GM23248 (cell line): ENCODE results near the gene PRODH. TPM values are rescaled to one million over a fixed set of nuclear protein-coding genes. Genes with fewer than 3 reads are reported as not detected.

ENCODE experiments used
- DNase-seq: peaks from one replicate; pipeline ENCODE4 v3.0.0-alpha.2; 2015
- H2AFZ ChIP-seq: fragments of 200-600 bp; sonication (generic); 2 replicates; pipeline ENCODE4 v1.6.1; 2016; ENCODE audit warnings: antibody characterized with exemption
- H3F3A ChIP-seq: fragments of 200-600 bp; sonication (generic); 2 replicates; pipeline ENCODE4 v1.6.1; 2016; ENCODE audit warnings: mild to moderate bottlenecking, antibody characterized with exemption, mixed run types; ENCODE audit not compliant: insufficient read depth
- H3K27ac ChIP-seq: fragments of 200-600 bp; sonication (generic); 2 replicates; pipeline ENCODE4 v1.5.1; 2016; ENCODE audit warnings: mild to moderate bottlenecking
- H3K27me3 ChIP-seq: fragments of 200-600 bp; sonication (generic); replicated peaks from 2 replicates; pipeline ENCODE4 v1.6.1; 2016; ENCODE audit warnings: mild to moderate bottlenecking; ENCODE audit not compliant: insufficient read depth
- H3K36me3 ChIP-seq: fragments of 200-600 bp; sonication (generic); 2 replicates; pipeline ENCODE4 v1.6.1; 2016; ENCODE audit warnings: low read depth, mild to moderate bottlenecking
- H3K4me1 ChIP-seq: fragments of 200-600 bp; sonication (generic); 2 replicates; pipeline ENCODE4 v1.6.1; 2016; ENCODE audit warnings: mild to moderate bottlenecking; ENCODE audit not compliant: insufficient read depth
- H3K4me2 ChIP-seq: fragments of 200-600 bp; sonication (generic); one replicate; pipeline ENCODE4 v1.6.1; 2016; ENCODE audit warnings: mild to moderate bottlenecking; ENCODE audit not compliant: unreplicated experiment
- H3K4me3 ChIP-seq: fragments of 200-600 bp; sonication (generic); 2 replicates; pipeline ENCODE4 v1.5.1; 2016; ENCODE audit warnings: mild to moderate bottlenecking
- H3K79me2 ChIP-seq: fragments of 200-600 bp; sonication (generic); 2 replicates; pipeline ENCODE4 v1.6.1; 2016; ENCODE audit warnings: mild to moderate bottlenecking; ENCODE audit not compliant: insufficient read depth
- H3K9ac ChIP-seq: fragments of 200-600 bp; sonication (generic); 2 replicates; pipeline ENCODE4 v1.6.1; 2016; ENCODE audit warnings: mild to moderate bottlenecking
- H3K9me2 ChIP-seq: fragments of 200-600 bp; sonication (generic); 2 replicates; pipeline ENCODE4 v1.6.1; 2016; ENCODE audit warnings: mixed run types, mild to moderate bottlenecking, moderate library complexity; ENCODE audit not compliant: insufficient read depth
- H3K9me3 ChIP-seq: fragments of 200-600 bp; sonication (generic); one replicate; pipeline ENCODE4 v1.6.1; 2017; ENCODE audit warnings: low read depth
- H4K20me1 ChIP-seq: fragments of 200-600 bp; sonication (generic); 2 replicates; pipeline ENCODE4 v1.6.0; 2016; ENCODE audit not compliant: insufficient read depth
- EZH2 ChIP-seq: fragments of 200-600 bp; sonication (generic); IDR thresholded peaks from 2 replicates; pipeline ENCODE4 v1.6.1; 2018; ENCODE audit warnings: antibody characterized with exemption, mild to moderate bottlenecking; ENCODE audit not compliant: insufficient read depth, poor library complexity, severe bottlenecking
- EZH2phosphoT487 ChIP-seq: fragments of 200-600 bp; sonication (generic); IDR thresholded peaks from 2 replicates; pipeline ENCODE4 v1.6.1; 2018; ENCODE audit warnings: antibody characterized with exemption, moderate library complexity, mild to moderate bottlenecking, low read depth; ENCODE audit not compliant: insufficient read depth
- WGBS, 2 experiments: methylation state at CpG; one replicate each; pipeline ENCODE4 v1.1.6; 2015 to 2017; ENCODE audit warnings: low lambda C conversion rate in 2 of 2, low coverage in 1 of 2; ENCODE audit errors: missing lambda C conversion rate in 2 of 2; 5-methylcytosine and 5-hydroxymethylcytosine counted together
- in situ Hi-C: fragments of 300-500 bp; cut with MboI; formaldehyde crosslinking; loops from 2 replicates; pipeline ENCODE4 v1.15.0; 2020
- polyA plus RNA-seq: library from polyadenylated mRNA; unstranded; fragments of >200 nt; fragmentation: Nextera tagmentation; extraction: Ambion mirVana; gene quantifications from 2 replicates; pipeline ENCODE4 v1.2.1, GENCODE V29; 2016
- total RNA-seq: library from RNA; depleted of rRNA; stranded (reverse); fragments of >200 nt; shearing (Covaris generic); gene quantifications from 2 replicates; pipeline ENCODE4 v1.2.3, GENCODE V29; 2014; rRNA removed

Gene PRODH, protein sequence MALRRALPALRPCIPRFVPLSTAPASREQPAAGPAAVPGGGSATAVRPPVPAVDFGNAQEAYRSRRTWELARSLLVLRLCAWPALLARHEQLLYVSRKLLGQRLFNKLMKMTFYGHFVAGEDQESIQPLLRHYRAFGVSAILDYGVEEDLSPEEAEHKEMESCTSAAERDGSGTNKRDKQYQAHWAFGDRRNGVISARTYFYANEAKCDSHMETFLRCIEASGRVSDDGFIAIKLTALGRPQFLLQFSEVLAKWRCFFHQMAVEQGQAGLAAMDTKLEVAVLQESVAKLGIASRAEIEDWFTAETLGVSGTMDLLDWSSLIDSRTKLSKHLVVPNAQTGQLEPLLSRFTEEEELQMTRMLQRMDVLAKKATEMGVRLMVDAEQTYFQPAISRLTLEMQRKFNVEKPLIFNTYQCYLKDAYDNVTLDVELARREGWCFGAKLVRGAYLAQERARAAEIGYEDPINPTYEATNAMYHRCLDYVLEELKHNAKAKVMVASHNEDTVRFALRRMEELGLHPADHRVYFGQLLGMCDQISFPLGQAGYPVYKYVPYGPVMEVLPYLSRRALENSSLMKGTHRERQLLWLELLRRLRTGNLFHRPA
- total RNA-seq (not detected in 2 replicates), polyA plus RNA-seq (not detected in 2 replicates)

DNA sequence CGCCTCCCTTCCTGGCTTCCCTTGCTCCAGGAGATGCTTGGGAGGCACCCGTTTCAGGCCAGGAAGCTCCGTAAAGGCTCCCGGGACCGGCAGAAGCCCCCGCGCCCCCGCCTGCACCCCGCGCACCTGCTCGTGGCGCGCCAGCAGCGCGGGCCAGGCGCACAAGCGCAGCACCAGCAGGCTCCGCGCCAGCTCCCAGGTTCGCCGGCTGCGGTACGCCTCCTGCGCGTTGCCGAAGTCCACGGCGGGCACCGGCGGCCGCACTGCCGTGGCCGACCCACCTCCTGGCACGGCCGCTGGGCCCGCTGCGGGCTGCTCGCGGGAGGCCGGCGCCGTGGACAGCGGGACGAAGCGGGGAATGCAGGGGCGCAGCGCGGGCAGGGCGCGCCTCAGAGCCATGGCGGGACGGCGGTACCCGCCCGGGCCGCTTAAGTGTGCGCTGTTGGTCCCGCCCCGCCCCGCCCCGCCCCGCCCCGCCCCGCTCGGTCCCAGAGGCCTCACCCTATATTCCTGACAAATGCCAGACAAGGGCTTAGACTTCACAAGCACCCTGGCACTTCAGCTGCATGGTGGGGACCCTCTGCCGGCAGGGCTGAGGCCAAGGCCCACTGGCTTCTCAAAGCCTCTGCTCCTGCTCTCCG, at the start of gene PRODH:
PRODH (minus strand) TSS at position 405 of the 641 bp plus-strand sequence; CDS start at position 399, 6 bp downstream.
- H3K27ac ChIP-seq, result no peak within 1 kb of the TSS
- in situ Hi-C loops, result no loop called here
- H3K4me3 ChIP-seq, result no peak within 1 kb of the TSS
- H3K9me3 ChIP-seq, result no peaks in the 10 kb centered on the region
- H4K20me1 ChIP-seq, result no peaks in the 10 kb centered on the region
- H3K4me1 ChIP-seq, result no peaks in the 10 kb centered on the region
- no peak within 1 kb of the TSS for H2AFZ ChIP-seq
- no peak for DNase-seq
- no peak for TF ChIP-seq EZH2phosphoT487
- no peak for TF ChIP-seq EZH2
- H3K79me2 ChIP-seq, result no peaks in the 10 kb centered on the region
- no peaks in the 10 kb centered on the region for H3K36me3 ChIP-seq
- no peaks in the 10 kb centered on the region for H3K9me2 ChIP-seq
- H3K9ac ChIP-seq, result no peak within 1 kb of the TSS
- no peak within 1 kb of the TSS for H3K4me2 ChIP-seq
- no CpG with 5 or more reads among the region's 67 CpGs for WGBS, 2 experiments
- H3K27me3 ChIP-seq, result no peaks in the 10 kb centered on the region
- H3F3A ChIP-seq, result no peaks in the 10 kb centered on the region

DNA sequence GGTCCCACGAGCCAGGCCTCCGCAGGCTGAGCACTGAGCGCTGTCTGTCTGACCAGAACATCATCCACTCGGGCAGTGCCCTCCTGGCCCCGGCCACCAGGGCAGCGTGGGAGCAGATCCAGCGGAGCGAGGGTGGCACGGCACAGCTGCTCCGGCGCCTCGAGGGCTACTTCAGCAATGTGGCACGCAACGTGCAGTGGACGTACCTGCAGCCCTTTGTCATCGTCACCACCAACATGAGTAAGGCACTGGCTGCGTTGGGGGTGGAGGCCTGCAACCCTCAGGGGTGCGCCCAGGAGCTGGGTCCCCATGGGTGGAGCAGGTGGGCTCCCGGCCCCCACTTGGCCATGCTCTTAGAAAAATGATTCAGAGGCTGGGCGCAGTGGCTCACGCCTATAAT, 49.7 kb upstream of the PRODH start:
- no peak overlapping the region for H2AFZ ChIP-seq
- no peak overlapping the region for H3K4me3 ChIP-seq
- H3K36me3 ChIP-seq, result no peaks in the 10 kb centered on the region
- in situ Hi-C loops, result no loop called here
- H3F3A ChIP-seq, result no peaks in the 10 kb centered on the region
- H3K9me3 ChIP-seq, result no peaks in the 10 kb centered on the region
- no peak overlapping the region for H3K9ac ChIP-seq
- no peak overlapping the region for H3K27ac ChIP-seq
- no peaks in the 10 kb centered on the region for H3K9me2 ChIP-seq
- H3K4me1 ChIP-seq, result no peaks in the 10 kb centered on the region
- H3K79me2 ChIP-seq, result no peaks in the 10 kb centered on the region
- no peak overlapping the region for H3K4me2 ChIP-seq
- peaks cover 4% of the 10 kb centered on the region; the same call in 1 of the 2 replicates for H3K27me3 ChIP-seq
- TF ChIP-seq EZH2, result no peak
- TF ChIP-seq EZH2phosphoT487, result no peak
- no peaks in the 10 kb centered on the region for H4K20me1 ChIP-seq
- DNase-seq, result no peak
- WGBS, 2 experiments, result 77 to 79% methylated on average over 20 to 21 of the region's 21 CpGs

DNA sequence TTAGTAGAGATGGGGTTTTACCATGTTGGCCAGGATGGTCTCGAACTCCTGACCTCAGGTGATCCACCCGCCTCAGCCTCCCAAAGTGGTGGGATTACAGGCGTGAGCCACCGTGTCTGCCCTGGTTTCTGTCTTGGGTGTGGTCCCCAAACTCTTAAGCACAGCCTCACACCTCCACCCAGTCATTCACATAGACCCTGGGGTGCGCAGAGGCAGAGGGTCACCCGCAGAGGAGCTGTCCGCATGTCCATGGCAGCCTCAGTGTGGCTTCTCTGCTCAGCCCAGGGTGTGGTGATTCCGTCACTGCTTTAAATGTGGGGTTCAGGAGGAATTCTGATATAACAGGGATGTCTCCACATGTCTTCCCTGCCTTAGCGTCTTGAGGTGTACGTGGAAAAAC, 48.5 kb upstream of the PRODH start:
- TF ChIP-seq EZH2, result no peak
- no peak for TF ChIP-seq EZH2phosphoT487
- Histone ChIP-seq H3K4me2 (no peak overlapping the region), H2AFZ (no peak overlapping the region), H3K27ac (no peak overlapping the region), H3K36me3 (no peaks in the 10 kb centered on the region), H3K9me3 (no peaks in the 10 kb centered on the region), H3K4me3 (no peak overlapping the region), H3K9ac (no peak overlapping the region), H3K4me1 (no peaks in the 10 kb centered on the region), H3K9me2 (no peaks in the 10 kb centered on the region), H3F3A (no peaks in the 10 kb centered on the region), H3K27me3 (peaks cover 4% of the 10 kb centered on the region; the same call in 1 of the 2 replicates), H3K79me2 (no peaks in the 10 kb centered on the region), H4K20me1 (no peaks in the 10 kb centered on the region)
- in situ Hi-C loops, result no loop called here
- DNase-seq, result no peak
- 57 to 59% methylated on average over 10 of the region's 10 CpGs for WGBS, 2 experiments

DNA sequence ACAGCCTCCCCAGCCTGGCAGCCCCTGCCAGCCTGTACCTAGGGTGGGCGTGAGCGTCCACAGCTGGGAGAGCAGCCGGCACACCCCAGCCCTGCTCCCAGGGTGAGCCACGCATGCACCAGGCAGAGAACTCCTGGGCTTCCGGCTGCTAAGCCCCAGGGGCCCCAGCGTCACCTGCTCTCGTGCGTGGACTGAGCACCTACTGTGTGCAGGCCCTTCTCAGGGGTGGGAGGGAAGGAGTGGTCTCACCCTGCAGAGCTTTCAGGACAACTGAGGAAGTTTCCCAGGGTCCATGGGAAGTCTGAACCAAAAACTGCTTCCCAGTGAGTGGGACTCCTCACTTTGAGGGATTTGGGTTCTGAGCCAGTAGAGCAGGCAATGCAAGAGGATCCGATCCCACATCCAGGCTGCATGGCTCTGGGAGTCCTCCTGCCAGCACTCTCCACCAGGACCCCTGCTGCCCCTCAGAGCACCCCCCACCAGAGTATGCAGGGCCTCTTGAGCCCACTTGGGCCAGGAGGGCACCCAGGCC, 47.1 kb upstream of the PRODH start:
- DNase-seq, result no peak
- no peak overlapping the region for H3K4me3 ChIP-seq
- in situ Hi-C loops, result no loop called here
- no peak overlapping the region for H3K4me2 ChIP-seq
- WGBS, 2 experiments, result 50 to 57% methylated on average over 8 to 9 of the region's 9 CpGs
- H3F3A ChIP-seq, result no peaks in the 10 kb centered on the region
- H3K4me1 ChIP-seq, result no peaks in the 10 kb centered on the region
- no peak overlapping the region for H3K9ac ChIP-seq
- no peaks in the 10 kb centered on the region for H3K9me2 ChIP-seq
- H3K79me2 ChIP-seq, result no peaks in the 10 kb centered on the region
- TF ChIP-seq EZH2 (no peak), EZH2phosphoT487 (no peak)
- no peaks in the 10 kb centered on the region for H3K9me3 ChIP-seq
- H3K27ac ChIP-seq, result no peak overlapping the region
- H3K36me3 ChIP-seq, result no peaks in the 10 kb centered on the region
- H3K27me3 ChIP-seq, result no peaks in the 10 kb centered on the region
- no peaks in the 10 kb centered on the region for H4K20me1 ChIP-seq
- no peak overlapping the region for H2AFZ ChIP-seq
